NCI-H1694 (cell line): ENCODE results near the gene C7orf57.
"Not testable (repeated sequence)": the region's sequence is repeated elsewhere in the genome, so short reads cannot be mapped to it uniquely, and the experiment has no call there.

ENCODE experiments used
- DNase-seq: peaks from one replicate; lab custom pipeline; 2025; lab: John Stamatoyannopoulos, UW

The C7orf57 gene

GRCh38 chr7:48035967-48036478 lies 680 bp downstream of the C7orf57 start:
- no peak for DNase-seq

GRCh38 chr7:48038815-48039506 lies 3.6 kb downstream of the C7orf57 start:
- no peak for DNase-seq

- no peak for DNase-seq
Observed at GRCh38 chr7:48040944-48041652, 5.8 kb downstream of the C7orf57 start.

- no peak for DNase-seq
Observed at GRCh38 chr7:48041653-48041970, 6.3 kb downstream of the C7orf57 start.

- DNase-seq: no peak
Observed at GRCh38 chr7:48042216-48042615, 6.9 kb downstream of the C7orf57 start.

GRCh38 chr7:48042636-48043035 lies 7.3 kb downstream of the C7orf57 start:
- DNase-seq: no peak

- DNase-seq: no peak
Observed at GRCh38 chr7:48045195-48045765, 9.9 kb downstream of the C7orf57 start.

GRCh38 chr7:48046458-48046857 lies 11.1 kb downstream of the C7orf57 start:
- no peak for DNase-seq

GRCh38 chr7:48048113-48048512 lies 12.8 kb downstream of the C7orf57 start:
- no peak for DNase-seq

GRCh38 chr7:48049850-48050249 lies 14.5 kb downstream of the C7orf57 start:
- no peak for DNase-seq

GRCh38 chr7:48052748-48053147 lies 17.4 kb downstream of the C7orf57 start:
- no peak for DNase-seq

GRCh38 chr7:48053736-48054135 lies 18.4 kb downstream of the C7orf57 start:
- DNase-seq: no peak

GRCh38 chr7:48058990-48059389 lies 23.6 kb downstream of the C7orf57 start:
- DNase-seq: no peak

GRCh38 chr7:48059706-48060105 lies 24.4 kb downstream of the C7orf57 start:
- DNase-seq: no peak

- no peak for DNase-seq
Observed at GRCh38 chr7:48063985-48064384, 28.6 kb downstream of the C7orf57 start.

- DNase-seq: no peak
Observed at GRCh38 chr7:48067475-48067874, 32.1 kb downstream of the C7orf57 start.

- no peak for DNase-seq
Observed at GRCh38 chr7:48074204-48074654, 38.9 kb downstream of the C7orf57 start.

- DNase-seq: no peak
Observed at GRCh38 chr7:48077423-48077822, 42.1 kb downstream of the C7orf57 start.

- no peak for DNase-seq
Observed at GRCh38 chr7:48078470-48078869, 43.1 kb downstream of the C7orf57 start.

GRCh38 chr7:48082378-48082777 lies 47.0 kb downstream of the C7orf57 start:
- not testable (repeated sequence) for DNase-seq

GRCh38 chr7:48083114-48083830 lies 47.9 kb downstream of the C7orf57 start:
- no peak for DNase-seq

- no peak for DNase-seq
Observed at GRCh38 chr7:48084727-48085432, 49.5 kb downstream of the C7orf57 start.
